Activated CD4-positive, alpha-beta T cell treated with anti-CD3 and anti-CD28 coated beads, Interleukin-2, amount 50 U/mL, for 48 hours (primary cell): Measurements from ENCODE around the gene ATP2C2.
A peak's percentile ranks its signal among the peaks of the same experiment; 100 is the strongest.

ENCODE experiments used
- DNase-seq, 2 experiments: peaks; one replicate each; pipeline ENCODE4 v3.0.0-alpha.2; 2020

Gene ATP2C2

GRCh38 chr16:84502075-84502474, 133.7 kb downstream of the ATP2C2 start:
- DNase-seq = no peak

GRCh38 chr16:84502581-84502980, 134.2 kb downstream of the ATP2C2 start:
- no peak for DNase-seq

- no peak for DNase-seq
Observed at GRCh38 chr16:84503751-84504395, 135.5 kb downstream of the ATP2C2 start.

GRCh38 chr16:84504420-84505248, 136.3 kb downstream of the ATP2C2 start, which contains the start of gene MEAK7:
Gene MEAK7, minus strand, starts transcription at chr16:84504659. Its CDS starts 6,573 bp downstream, at chr16:84498086.
- DNase-seq = peak; percentile 99

GRCh38 chr16:84505249-84506187, 137.2 kb downstream of the ATP2C2 start:
- peak in 1 of 2 experiments; percentile 30 for DNase-seq

- peak in 1 of 2 experiments; percentile 32 for DNase-seq
Observed at GRCh38 chr16:84507011-84507982, 139.0 kb downstream of the ATP2C2 start.

GRCh38 chr16:84508502-84508901, 140.2 kb downstream of the ATP2C2 start:
- DNase-seq = no peak

GRCh38 chr16:84509032-84509950, 141.0 kb downstream of the ATP2C2 start:
- DNase-seq = no peak

GRCh38 chr16:84511180-84511800, 143.0 kb downstream of the ATP2C2 start:
- DNase-seq = peak; percentile 87 to 89

- DNase-seq = no peak
Observed at GRCh38 chr16:84511831-84512230, 143.5 kb downstream of the ATP2C2 start.

GRCh38 chr16:84513123-84513522, 144.8 kb downstream of the ATP2C2 start:
- DNase-seq = no peak

- DNase-seq = no peak
Observed at GRCh38 chr16:84513666-84514065, 145.3 kb downstream of the ATP2C2 start.
